ENCODE results near the gene NGF.

The NGF gene

GRCh38 chr1:115314765-115315164 lies 23.3 kb downstream of the NGF start:
- Histone ChIP-seq H3K9me3 (ENCODE audit: insufficient read depth, low read depth, low read length) (no peaks in the 10 kb centered on the region), H3K4me2 (ENCODE audit: low read depth, low read length, poor library complexity, severe bottlenecking) (no peak overlapping the region), H3K9ac (ENCODE audit: low read depth, low read length, poor library complexity, severe bottlenecking) (no peak overlapping the region), H3K4me1 (ENCODE audit: insufficient read depth, low read length, poor library complexity, severe bottlenecking) (no peaks in the 10 kb centered on the region), H3K4me3 (ENCODE audit: low read length, poor library complexity, severe bottlenecking) (no peak overlapping the region), H3K9me2 (replicated peaks; ENCODE audit: low read depth, low read length) (no peaks in the 10 kb centered on the region), H4K20me1 (ENCODE audit: insufficient read depth, low read length, poor library complexity, severe bottlenecking) (no peaks in the 10 kb centered on the region), H2AFZ (ENCODE audit: low read length) (no peak overlapping the region), H3K79me2 (ENCODE audit: insufficient read depth, low read length) (no peaks in the 10 kb centered on the region), H3F3A (ENCODE audit: low read depth) (no peaks in the 10 kb centered on the region), H3K36me3 (ENCODE audit: insufficient read depth, low read length) (no peaks in the 10 kb centered on the region), H3K27me3 (ENCODE audit: insufficient read depth, low read length, poor library complexity, severe bottlenecking) (no peaks in the 10 kb centered on the region)
- TF ChIP-seq EZH2phosphoT487 (IDR thresholded peaks at IDR 0.05; ENCODE audit: borderline replicate concordance) = no peak
- no peak for TF ChIP-seq CTCF (conservative IDR thresholded peaks at IDR 0.05; ENCODE audit: low read length)

DNA sequence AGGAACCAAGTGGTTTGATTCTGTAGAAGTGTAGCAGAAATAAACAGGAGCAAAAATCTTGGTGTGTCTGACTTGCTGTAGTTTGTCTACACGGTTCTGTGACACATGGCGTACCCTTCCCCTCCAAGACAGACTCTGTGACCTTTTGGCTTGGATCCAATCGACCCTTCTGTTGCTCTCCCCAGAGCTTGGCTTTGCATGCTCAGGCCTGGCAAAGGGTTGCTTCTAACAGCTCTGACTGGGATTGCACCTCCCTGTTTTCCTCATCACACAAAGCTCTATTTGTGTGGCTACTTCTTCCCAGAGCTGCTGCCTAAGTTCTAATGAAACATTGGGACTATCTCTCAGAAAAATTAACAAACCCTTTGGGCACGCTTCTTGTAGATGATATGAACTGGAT lies 24.0 kb downstream of the NGF start:
- Histone ChIP-seq H3K79me2 (ENCODE audit: insufficient read depth, low read length) (no peaks in the 10 kb centered on the region), H3K36me3 (ENCODE audit: insufficient read depth, low read length) (no peaks in the 10 kb centered on the region), H3K9me2 (replicated peaks; ENCODE audit: low read depth, low read length) (no peaks in the 10 kb centered on the region), H3K9me3 (ENCODE audit: insufficient read depth, low read depth, low read length) (no peaks in the 10 kb centered on the region), H3K4me3 (ENCODE audit: low read length, poor library complexity, severe bottlenecking) (no peak overlapping the region), H3K4me2 (ENCODE audit: low read depth, low read length, poor library complexity, severe bottlenecking) (no peak overlapping the region), H3K27me3 (ENCODE audit: insufficient read depth, low read length, poor library complexity, severe bottlenecking) (no peaks in the 10 kb centered on the region), H2AFZ (ENCODE audit: low read length) (no peak overlapping the region), H3K4me1 (ENCODE audit: insufficient read depth, low read length, poor library complexity, severe bottlenecking) (no peaks in the 10 kb centered on the region), H4K20me1 (ENCODE audit: insufficient read depth, low read length, poor library complexity, severe bottlenecking) (no peaks in the 10 kb centered on the region), H3F3A (ENCODE audit: low read depth) (no peaks in the 10 kb centered on the region), H3K9ac (ENCODE audit: low read depth, low read length, poor library complexity, severe bottlenecking) (no peak overlapping the region)
- no peak for TF ChIP-seq EZH2phosphoT487 (IDR thresholded peaks at IDR 0.05; ENCODE audit: borderline replicate concordance)
- TF ChIP-seq CTCF (conservative IDR thresholded peaks at IDR 0.05; ENCODE audit: low read length) = no peak

DNA sequence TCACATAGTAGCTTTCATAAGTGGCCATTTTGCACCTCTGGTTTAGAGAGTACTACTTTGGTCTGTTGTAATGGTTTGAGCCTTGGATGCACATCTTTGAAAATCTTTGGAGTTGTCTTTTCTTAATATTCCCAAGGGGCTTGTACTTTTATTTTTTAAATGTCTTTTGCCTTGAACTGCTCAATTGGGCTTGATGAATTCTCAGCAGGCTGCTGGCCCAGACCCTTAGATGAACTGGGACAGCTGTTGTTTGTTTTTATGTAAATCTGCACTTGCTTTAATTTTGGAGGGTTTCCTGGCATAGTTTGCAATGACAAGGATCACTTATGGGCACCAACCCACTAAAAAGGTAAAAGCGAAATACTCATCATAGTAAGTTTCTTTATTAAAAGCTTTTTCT lies 24.9 kb downstream of the NGF start:
- no peaks in the 10 kb centered on the region for H3F3A ChIP-seq (ENCODE audit: low read depth)
- no peaks in the 10 kb centered on the region for H3K36me3 ChIP-seq (ENCODE audit: insufficient read depth, low read length)
- no peak overlapping the region for H3K4me2 ChIP-seq (ENCODE audit: low read depth, low read length, poor library complexity, severe bottlenecking)
- H3K9me2 ChIP-seq (replicated peaks; ENCODE audit: low read depth, low read length) = no peaks in the 10 kb centered on the region
- no peaks in the 10 kb centered on the region for H4K20me1 ChIP-seq (ENCODE audit: insufficient read depth, low read length, poor library complexity, severe bottlenecking)
- H3K9me3 ChIP-seq (ENCODE audit: insufficient read depth, low read depth, low read length) = no peaks in the 10 kb centered on the region
- no peak overlapping the region for H2AFZ ChIP-seq (ENCODE audit: low read length)
- no peaks in the 10 kb centered on the region for H3K4me1 ChIP-seq (ENCODE audit: insufficient read depth, low read length, poor library complexity, severe bottlenecking)
- H3K79me2 ChIP-seq (ENCODE audit: insufficient read depth, low read length) = no peaks in the 10 kb centered on the region
- H3K4me3 ChIP-seq (ENCODE audit: low read length, poor library complexity, severe bottlenecking) = no peak overlapping the region
- H3K9ac ChIP-seq (ENCODE audit: low read depth, low read length, poor library complexity, severe bottlenecking) = no peak overlapping the region
- H3K27me3 ChIP-seq (ENCODE audit: insufficient read depth, low read length, poor library complexity, severe bottlenecking) = no peaks in the 10 kb centered on the region
- TF ChIP-seq CTCF (conservative IDR thresholded peaks at IDR 0.05; ENCODE audit: low read length) = no peak
- no peak for TF ChIP-seq EZH2phosphoT487 (IDR thresholded peaks at IDR 0.05; ENCODE audit: borderline replicate concordance)
